AG09319 (cell line): ENCODE data around the gene SLC8A3.

Experiments used
- DNase-seq: peaks from one replicate; pipeline ENCODE4 v3.0.0-alpha.2; 2010; ENCODE audit warnings: low read depth; ENCODE audit errors: extremely low read depth
- TF ChIP-seq, protein P1 (sequence below): IDR thresholded peaks from 2 replicates; pipeline ENCODE4 v1.5.1; 2011; ENCODE audit warnings: low read depth, mild to moderate bottlenecking, inconsistent platforms, low read length, moderate library complexity

The SLC8A3 gene

DNA sequence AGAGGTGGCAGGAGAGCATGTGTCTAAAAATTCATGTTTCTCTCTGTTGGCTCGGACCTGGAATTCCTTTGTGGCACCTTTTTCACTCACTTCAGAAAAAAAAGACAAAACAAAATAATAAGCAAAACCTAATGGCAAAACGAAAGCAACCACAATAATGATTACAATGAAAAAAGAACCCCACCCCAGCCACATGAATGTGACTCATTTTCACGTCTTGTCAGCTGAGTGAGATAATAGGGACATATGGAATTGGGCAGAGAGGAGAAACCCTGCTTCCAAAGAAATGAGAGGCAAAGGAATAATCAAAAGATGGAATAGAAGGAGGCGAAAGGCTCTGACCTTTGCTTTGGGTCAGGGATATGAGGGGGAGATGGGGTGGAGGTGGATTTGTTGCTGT, 143.4 kb downstream of the SLC8A3 start:
- no peak for DNase-seq
- TF ChIP-seq, protein P1, sequence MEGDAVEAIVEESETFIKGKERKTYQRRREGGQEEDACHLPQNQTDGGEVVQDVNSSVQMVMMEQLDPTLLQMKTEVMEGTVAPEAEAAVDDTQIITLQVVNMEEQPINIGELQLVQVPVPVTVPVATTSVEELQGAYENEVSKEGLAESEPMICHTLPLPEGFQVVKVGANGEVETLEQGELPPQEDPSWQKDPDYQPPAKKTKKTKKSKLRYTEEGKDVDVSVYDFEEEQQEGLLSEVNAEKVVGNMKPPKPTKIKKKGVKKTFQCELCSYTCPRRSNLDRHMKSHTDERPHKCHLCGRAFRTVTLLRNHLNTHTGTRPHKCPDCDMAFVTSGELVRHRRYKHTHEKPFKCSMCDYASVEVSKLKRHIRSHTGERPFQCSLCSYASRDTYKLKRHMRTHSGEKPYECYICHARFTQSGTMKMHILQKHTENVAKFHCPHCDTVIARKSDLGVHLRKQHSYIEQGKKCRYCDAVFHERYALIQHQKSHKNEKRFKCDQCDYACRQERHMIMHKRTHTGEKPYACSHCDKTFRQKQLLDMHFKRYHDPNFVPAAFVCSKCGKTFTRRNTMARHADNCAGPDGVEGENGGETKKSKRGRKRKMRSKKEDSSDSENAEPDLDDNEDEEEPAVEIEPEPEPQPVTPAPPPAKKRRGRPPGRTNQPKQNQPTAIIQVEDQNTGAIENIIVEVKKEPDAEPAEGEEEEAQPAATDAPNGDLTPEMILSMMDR, result no peak

DNA sequence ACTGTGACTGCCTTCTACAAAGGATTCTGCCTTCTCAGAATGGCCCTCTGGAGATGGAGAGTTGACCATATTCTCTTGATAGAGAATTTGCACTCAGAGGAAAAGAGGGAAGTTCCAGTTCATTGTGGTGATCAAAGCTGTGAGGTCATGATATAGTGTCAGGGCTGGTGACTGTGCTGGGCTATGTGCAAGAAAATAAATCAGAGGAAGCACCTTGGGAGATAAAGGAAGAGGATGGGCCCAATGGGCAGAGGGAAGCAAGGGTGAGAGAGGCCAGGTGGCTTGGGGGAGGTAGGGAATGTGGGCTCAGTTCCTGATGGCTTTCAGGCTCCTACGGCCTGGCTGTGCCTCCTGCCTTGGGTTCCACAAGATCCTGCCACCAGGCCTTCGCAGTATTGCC, 145.8 kb downstream of the SLC8A3 start:
- no peak for DNase-seq
- TF ChIP-seq, protein P1, result no peak

DNA sequence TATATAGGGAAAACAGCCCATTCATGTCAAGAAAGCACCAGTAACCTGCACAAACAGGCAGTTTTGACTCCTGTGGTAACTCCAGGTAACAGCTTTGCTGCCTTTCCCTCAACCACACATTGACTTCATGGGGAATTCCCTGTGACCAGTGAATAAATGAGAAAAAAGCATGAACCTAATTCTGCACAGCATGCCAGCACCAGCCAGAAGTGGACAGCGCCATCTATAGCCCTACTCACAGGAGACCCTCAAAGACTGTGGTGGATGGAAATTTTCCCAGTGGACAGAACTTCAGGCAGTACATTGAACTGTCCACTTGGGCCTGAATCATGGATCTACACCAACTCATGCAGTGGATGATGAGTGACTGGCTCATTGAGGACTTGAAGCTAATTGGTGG, 152.1 kb downstream of the SLC8A3 start:
- TF ChIP-seq, protein P1, result no peak

DNA sequence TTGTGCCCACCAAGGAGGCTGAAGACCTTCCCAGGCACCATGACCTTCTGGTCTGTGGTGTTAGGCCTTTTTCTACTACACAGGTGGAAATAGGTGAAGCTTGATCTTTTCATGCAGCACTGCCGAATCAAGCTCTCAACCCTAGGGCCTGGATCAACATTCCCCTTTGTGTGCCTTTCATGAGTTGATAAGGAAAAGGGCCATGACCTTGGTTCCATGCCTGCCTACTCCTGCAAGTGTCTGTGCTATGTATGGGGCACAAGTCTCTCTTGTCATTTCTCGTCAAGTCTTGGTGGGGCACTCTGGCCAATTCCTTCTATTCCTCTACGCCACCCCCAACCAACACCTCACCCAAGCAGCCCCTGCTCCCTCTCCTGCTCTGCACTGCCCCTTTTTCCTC, 154.5 kb downstream of the SLC8A3 start:
- no peak for DNase-seq
- TF ChIP-seq, protein P1, result no peak

More for the DNA sequence above, 152.1 kb downstream of the SLC8A3 start:
- no peak for DNase-seq

DNA sequence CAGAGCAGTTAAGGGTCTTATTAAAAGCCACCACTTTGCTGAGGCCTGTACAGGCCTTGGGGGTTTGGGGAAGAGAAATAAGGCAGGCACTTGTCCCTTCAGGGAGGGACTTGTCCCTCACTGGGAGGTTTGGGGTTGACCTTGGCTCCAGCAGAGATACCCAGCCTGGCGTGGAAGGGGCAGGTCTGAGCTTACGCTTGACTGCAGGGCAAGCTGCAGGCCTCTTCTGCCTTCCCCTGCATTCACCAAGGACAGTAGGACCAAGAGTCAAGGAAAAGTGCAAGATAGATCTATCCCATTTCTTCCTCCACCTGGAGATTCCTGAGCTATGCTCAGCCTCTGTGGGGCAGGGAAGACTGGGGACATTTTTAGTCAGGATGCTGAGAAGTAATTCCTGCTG, 155.2 kb downstream of the SLC8A3 start:
- TF ChIP-seq, protein P1, result no peak
- no peak for DNase-seq

DNA sequence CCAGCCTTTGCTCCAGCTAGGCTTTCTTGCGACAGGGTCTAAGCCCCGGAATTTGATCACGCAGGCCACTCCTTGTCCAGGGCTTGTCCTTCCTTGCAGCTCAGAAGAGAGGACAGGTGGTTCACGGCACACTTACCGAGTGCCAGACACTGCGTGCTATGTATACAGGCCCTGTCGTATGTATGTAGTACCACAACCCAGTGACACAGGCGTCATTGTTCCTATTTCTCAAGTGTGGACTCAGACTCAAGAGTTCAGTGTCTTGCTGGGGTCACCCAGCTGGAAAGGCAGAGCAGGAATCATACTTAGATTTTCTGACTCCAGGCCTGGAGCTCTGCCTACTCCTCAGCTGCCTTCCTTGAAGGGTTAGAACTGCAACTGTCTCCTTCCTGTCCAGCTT, 155.6 kb downstream of the SLC8A3 start:
- TF ChIP-seq, protein P1, result no peak
- no peak for DNase-seq

DNA sequence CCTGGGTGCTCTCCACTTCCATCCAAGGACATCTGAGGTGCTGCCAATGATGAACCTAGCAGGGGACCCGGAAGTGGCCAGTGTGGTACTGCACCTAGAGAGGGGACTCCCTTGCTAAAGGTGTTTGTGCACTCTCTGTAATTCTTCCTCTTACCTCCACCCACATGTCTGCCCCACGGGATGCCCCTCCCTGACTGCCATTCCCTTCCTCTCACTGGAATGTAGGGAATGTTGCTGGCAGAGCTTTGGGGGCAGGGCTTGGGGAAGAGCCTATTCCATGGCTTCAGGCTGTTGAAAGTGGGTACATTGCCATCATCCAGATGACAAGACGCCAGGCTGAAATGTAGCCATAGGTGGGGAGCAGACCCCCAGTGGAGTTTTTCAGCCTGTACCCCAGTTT, 156.3 kb downstream of the SLC8A3 start:
- TF ChIP-seq, protein P1, result no peak
- no peak for DNase-seq
